DOHH2 (cell line): ENCODE data around the gene SLFN12L.

Experiments
- CTCF ChIP-seq: fragments of 200-600 bp; sonication (generic); IDR thresholded peaks from one replicate; pipeline ENCODE4 v1.5.1; 2014; ENCODE audit warnings: antibody characterized with exemption, mild to moderate bottlenecking, low read depth, low read length; ENCODE audit not compliant: poor library complexity, severe bottlenecking
- EZH2phosphoT487 ChIP-seq: fragments of 200-600 bp; sonication (generic); IDR thresholded peaks from 2 replicates; pipeline ENCODE4 v1.6.1; 2017; ENCODE audit warnings: borderline replicate concordance, mild to moderate bottlenecking, antibody characterized with exemption, low read length, moderate library complexity, mixed read lengths

- no peak for TF ChIP-seq CTCF
- no peak for TF ChIP-seq EZH2phosphoT487
Measured at GRCh38 chr17:35467824-35468223, 69.7 kb downstream of the SLFN12L start.
